ENCODE results near the gene CREG2.
"Not testable (repeated sequence)": the region's sequence is repeated elsewhere in the genome, so short reads cannot be mapped to it uniquely, and the experiment has no call there.

Gene CREG2

GRCh38 chr2:101342625-101343008, 44.7 kb downstream of the CREG2 start:
- DNase-seq (ENCODE audit: low spot score) = no peak

GRCh38 chr2:101341901-101342624, 45.2 kb downstream of the CREG2 start:
- peak; percentile 73 for DNase-seq (ENCODE audit: low spot score)

- no peak for DNase-seq (ENCODE audit: low spot score)
Measured at GRCh38 chr2:101341421-101341820, 45.9 kb downstream of the CREG2 start.

GRCh38 chr2:101340141-101340551, 47.2 kb downstream of the CREG2 start:
- DNase-seq (ENCODE audit: low spot score) = no peak

GRCh38 chr2:101339266-101339880, 47.9 kb downstream of the CREG2 start:
- no peak for DNase-seq (ENCODE audit: low spot score)

GRCh38 chr2:101337877-101338276, 49.4 kb downstream of the CREG2 start:
- DNase-seq (ENCODE audit: low spot score) = no peak

- DNase-seq (ENCODE audit: low spot score) = no peak
Measured at GRCh38 chr2:101332885-101333766, 54.2 kb downstream of the CREG2 start.

GRCh38 chr2:101331202-101331601, 56.1 kb downstream of the CREG2 start:
- no peak for DNase-seq (ENCODE audit: low spot score)

GRCh38 chr2:101330253-101330933, 56.9 kb downstream of the CREG2 start:
- DNase-seq (ENCODE audit: low spot score) = no peak

GRCh38 chr2:101329026-101329425, 58.3 kb downstream of the CREG2 start:
- no peak for DNase-seq (ENCODE audit: low spot score)

- DNase-seq (ENCODE audit: low spot score) = no peak
Measured at GRCh38 chr2:101328474-101329007, 58.8 kb downstream of the CREG2 start.

GRCh38 chr2:101327863-101328394, 59.4 kb downstream of the CREG2 start:
- DNase-seq (ENCODE audit: low spot score) = peak; percentile 29

- DNase-seq (ENCODE audit: low spot score) = no peak
Measured at GRCh38 chr2:101325425-101325824, 61.9 kb downstream of the CREG2 start.

- not testable (repeated sequence) for DNase-seq (ENCODE audit: low spot score)
Measured at GRCh38 chr2:101316568-101316967, 70.7 kb downstream of the CREG2 start.

- DNase-seq (ENCODE audit: low spot score) = no peak
Measured at GRCh38 chr2:101311696-101312017, 75.6 kb downstream of the CREG2 start.

GRCh38 chr2:101310834-101311695, 76.2 kb downstream of the CREG2 start:
- DNase-seq (ENCODE audit: low spot score) = peak; percentile 19

GRCh38 chr2:101310090-101310833, 77.0 kb downstream of the CREG2 start:
- no peak for DNase-seq (ENCODE audit: low spot score)

- DNase-seq (ENCODE audit: low spot score) = peak; percentile 91
Measured at GRCh38 chr2:101308432-101309210, 78.7 kb downstream of the CREG2 start, which contains the start of gene RNF149. Gene RNF149, minus strand, starts transcription at chr2:101308701. Its CDS starts 113 bp downstream, at chr2:101308588.

GRCh38 chr2:101307950-101308431, 79.3 kb downstream of the CREG2 start:
- no peak for DNase-seq (ENCODE audit: low spot score)
